Amygdala (tissue), 56 donors: ENCODE data around the gene TOMM7.

Experiments
- DNase-seq, 56 donors: peaks; one replicate each; lab custom pipeline; 2025; lab: John Stamatoyannopoulos, UW

The TOMM7 gene

GRCh38 chr7:22822486-22823141 lies at the start of gene TOMM7:
Gene TOMM7 (minus strand): TSS chr7:22822849. CDS start chr7:22822779, 70 bp downstream.
- DNase-seq: peak; percentile 18 to 93 (median 80)

- DNase-seq: no peak
Measured at GRCh38 chr7:22872096-22872807, 49.6 kb upstream of the TOMM7 start.

GRCh38 chr7:22871661-22872060 lies 49.0 kb upstream of the TOMM7 start:
- no peak for DNase-seq

DNA sequence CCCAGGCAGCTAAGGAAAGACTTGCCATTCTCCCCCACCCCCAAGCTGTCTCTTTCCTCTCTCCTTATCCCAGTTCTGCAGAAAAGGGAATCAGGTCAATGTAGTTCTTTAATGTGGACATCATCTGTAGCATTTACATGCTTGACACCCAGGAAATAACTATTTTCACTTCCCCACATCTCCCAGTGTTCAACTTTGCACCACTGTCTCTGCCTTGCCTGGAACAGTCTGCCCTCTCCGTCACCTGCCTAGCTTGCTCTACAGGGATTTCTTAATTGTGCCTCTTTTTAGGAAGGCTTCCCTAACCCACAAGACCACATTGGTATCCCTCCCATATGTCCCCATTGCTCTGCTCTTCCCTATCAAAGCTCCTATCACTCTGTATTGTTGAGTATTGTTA lies 45.9 kb upstream of the TOMM7 start:
- DNase-seq: no peak

DNA sequence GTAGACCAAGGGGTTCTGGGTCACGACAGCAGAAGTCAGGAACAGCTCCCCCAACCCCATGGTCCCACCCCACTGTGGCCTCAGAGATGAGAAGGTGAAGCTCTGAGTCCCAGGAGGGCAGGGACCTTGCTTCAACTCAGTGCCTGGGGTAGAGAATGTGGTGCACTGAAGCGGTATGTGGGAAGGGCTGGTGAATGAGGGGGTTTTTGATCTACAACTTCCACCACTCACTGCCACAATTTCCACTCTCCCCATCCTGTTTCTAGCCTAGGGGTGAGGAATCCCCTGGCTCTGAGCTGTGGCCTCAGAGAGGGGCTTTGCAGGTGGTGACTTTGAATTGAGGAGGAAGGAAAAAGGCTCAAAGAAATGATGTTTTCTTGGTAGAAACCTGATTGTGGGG lies 44.9 kb upstream of the TOMM7 start:
- no peak for DNase-seq

DNA sequence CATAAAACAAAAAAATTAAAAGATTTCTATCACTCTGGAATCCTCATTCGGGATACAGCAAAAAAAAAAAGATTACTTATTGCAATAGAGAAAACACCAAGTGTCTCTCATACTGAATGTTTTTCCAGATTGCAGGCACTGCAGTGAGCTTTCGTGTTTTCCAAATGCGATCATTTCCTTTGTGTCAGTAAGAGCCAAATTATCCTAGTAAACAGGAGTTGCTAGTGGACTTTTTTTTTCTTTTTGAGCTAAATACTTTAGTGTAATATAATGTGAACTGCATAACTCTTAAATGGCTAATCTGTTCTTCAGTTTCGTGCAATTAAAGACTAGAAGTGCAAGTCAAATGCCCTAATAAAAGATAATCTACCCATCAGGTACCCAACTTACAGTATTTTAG lies 44.4 kb upstream of the TOMM7 start:
- no peak for DNase-seq

DNA sequence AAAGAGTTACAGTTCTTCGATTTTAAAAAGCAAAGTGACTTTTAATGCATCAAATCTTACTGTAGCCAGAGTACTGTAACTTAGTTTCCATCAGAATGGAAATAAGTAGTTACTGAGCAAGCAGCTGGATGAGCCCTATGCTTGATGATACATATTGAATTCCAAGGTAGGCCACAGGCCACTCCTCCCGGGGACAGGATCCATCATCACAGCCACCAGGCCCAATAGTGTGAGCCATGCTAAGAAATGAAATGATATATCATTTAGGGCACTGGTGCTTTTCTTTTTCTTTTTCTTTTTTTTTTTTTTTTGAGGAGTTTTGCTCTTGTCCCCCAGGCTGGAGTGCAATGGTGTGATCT lies 42.9 kb upstream of the TOMM7 start:
- DNase-seq: no peak

DNA sequence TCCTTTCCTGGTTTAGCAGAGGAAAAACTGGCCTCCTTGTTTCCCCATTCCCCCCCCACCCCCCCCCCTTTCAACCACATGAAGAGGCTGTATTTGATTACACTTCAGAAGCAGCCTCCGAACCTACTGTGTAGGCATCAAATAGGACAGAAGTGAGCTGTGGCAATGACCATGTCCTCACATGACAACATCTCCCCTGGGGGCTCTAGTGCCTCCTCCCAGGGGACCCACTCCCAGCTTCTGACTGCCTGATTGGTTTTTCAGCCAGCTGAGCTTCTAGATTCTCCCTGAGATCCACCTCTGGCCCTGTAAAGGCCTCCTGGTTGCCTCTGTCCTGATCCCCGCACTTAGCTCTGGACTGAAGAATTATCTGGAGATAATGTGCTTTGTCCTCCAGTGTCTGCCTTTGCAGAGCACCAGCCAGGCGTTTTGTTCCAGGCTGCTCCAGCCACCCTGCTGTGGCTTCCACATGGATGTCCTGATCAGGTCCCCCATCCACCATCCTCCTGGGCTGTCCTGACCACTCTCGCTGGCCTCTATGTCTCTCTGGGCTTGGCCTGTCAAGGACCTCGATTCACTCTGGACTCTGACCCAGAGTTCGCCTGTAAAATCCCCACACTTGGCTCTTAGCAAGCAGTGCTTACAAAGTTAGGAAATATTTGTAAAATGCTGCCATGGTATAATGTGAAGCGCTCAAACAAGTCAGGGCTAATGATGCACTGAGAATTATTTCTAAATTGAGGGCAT lies 42.4 kb upstream of the TOMM7 start:
- DNase-seq: no peak

DNA sequence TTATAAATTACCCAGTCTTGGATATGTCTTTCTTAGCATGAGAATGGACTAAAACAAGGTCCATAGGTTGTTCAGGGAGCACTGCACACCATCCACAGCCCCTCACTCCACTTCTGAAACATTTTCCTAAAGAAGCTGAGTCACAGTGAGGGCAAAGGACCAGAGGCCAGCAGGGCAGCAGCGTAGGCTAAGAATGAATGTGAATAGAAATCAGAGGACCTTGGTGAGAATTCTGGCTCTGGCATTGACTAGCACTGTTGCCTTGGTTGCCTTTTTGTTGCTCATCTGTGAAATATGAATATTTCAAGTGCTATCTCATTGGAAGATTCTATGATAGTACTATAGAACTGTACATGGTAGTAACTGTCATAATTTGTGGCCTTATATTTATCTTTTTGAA lies 41.7 kb upstream of the TOMM7 start:
- no peak for DNase-seq

GRCh38 chr7:22863156-22863899 lies 40.7 kb upstream of the TOMM7 start:
- DNase-seq: no peak

DNA sequence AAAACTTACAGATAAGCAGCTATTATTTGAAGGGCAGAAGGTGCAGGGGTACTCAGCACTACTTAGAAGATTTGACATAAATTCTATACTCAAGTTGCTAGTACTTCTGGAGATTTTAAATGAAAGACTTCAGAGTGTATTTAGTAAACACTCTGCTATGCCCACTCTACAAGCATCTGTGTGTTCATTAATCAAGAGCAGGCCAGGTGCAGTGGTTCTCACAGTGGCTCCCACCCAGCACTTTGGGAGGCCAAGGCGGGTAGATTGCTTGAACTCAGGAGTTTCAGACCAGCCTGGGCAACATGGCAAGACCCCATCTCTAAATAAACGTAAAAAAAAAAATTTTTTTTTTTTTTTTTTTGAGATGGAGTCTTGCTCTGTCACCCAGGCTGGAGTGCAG lies 38.9 kb upstream of the TOMM7 start:
- DNase-seq: no peak

DNA sequence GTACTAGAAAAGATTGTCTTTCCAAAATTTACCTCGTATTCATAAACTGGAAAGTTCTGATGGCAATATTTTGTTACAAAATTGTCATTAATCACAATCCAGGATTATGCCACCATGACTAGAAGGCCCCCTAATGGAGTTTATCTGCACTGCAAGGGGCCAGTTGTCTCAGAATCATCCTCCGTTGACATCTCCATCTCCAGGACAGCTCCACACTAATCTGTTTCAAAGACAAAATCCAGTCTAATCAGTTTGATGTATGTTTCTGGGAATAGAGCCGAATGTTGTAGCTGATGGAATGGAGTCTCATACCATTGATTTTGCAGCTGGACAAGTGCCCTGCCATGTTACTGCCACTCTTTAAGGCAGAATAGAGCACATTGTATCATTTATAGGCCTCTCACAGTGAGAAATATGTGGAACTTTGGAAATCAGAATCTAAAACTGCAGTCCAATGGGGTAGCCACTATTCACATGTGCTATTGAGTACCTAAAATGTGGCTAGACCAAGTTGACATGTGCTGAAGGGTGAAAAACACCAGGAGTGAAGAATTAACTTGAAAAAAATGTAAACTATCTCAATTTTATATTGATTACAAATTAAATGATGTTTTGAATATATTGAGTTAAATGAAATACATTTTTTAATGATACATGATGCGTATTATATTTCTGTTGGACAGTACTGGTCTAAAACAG lies 38.3 kb upstream of the TOMM7 start:
- peak in 1 of 56 donors; percentile 38 for DNase-seq

- DNase-seq: no peak
Measured at GRCh38 chr7:22860337-22860736, 37.7 kb upstream of the TOMM7 start.

GRCh38 chr7:22859641-22860290 lies 37.1 kb upstream of the TOMM7 start:
- no peak for DNase-seq

- no peak for DNase-seq
Measured at GRCh38 chr7:22858640-22859561, 36.3 kb upstream of the TOMM7 start.

GRCh38 chr7:22858274-22858639 lies 35.6 kb upstream of the TOMM7 start:
- no peak for DNase-seq

- no peak for DNase-seq
Measured at GRCh38 chr7:22856416-22856815, 33.8 kb upstream of the TOMM7 start.

DNA sequence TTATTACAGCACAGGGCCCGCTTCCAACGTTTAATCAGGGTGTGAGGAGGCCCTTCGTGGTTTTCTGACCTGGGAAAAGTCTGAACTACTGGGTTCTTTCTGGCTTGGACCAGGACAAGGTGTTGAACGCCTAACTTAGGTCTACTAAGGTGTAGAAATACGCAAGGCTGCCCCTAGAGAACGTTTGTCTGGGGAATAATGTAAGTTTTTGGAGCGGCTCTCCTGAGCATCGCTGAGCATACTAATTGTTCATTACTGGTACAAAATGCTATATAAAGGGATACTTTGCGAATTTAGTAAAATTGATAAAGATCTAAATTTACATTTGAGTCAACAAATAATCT lies 32.4 kb upstream of the TOMM7 start:
- DNase-seq: no peak
